K562 treated with DMSO at 1 percent for 24 hours (cell line): ENCODE data around the gene RASD1. TPM values are rescaled to one million over a fixed set of nuclear protein-coding genes. Genes with fewer than 3 reads are reported as not detected.

ENCODE experiments used
- total RNA-seq: library from RNA; unstranded; fragments of 300-600 nt; gene quantifications from 2 replicates; pipeline ENCODE4 v1.2.3, GENCODE V29; 2022; ENCODE audit warnings: low read depth; ENCODE audit not compliant: insufficient read depth

Gene RASD1
- total RNA-seq = 0.76 and 0.93 TPM in 2 replicates

GRCh38 chr17:17496189-17497064, at the start of gene RASD1:
RASD1 (minus strand) TSS chr17:17496395; CDS start chr17:17496181, 214 bp downstream.

GRCh38 chr17:17476865-17477467, 19.2 kb downstream of the RASD1 start, which contains the start of gene MED9:
MED9 (plus strand) TSS chr17:17477000; CDS start chr17:17477042, 42 bp downstream.

Other genes with a start within 250 kb of the RASD1 start
- 67.0 and 67.5 TPM in 2 replicates for gene COPS3, start 215.1 kb downstream of the RASD1 start, total RNA-seq
- gene NT5M, start 193.0 kb downstream of the RASD1 start, total RNA-seq = 18.3 and 18.7 TPM in 2 replicates
- 11.3 and 12.6 TPM in 2 replicates for gene MED9, start 19.4 kb downstream of the RASD1 start, total RNA-seq
- gene PEMT, start 95.3 kb upstream of the RASD1 start, total RNA-seq = 16.0 and 18.4 TPM in 2 replicates
- gene RAI1, start 185.1 kb upstream of the RASD1 start, total RNA-seq = 13.4 and 14.0 TPM in 2 replicates